Middle frontal gyrus (tissue), 1 donor: ENCODE results near the gene FNIP1.
"Not testable (repeated sequence)": the region's sequence is repeated elsewhere in the genome, so short reads cannot be mapped to it uniquely, and the experiment has no call there.

Experiments
- DNase-seq: peaks from one replicate; pipeline ENCODE4 v3.0.0-alpha.2; 2015; ENCODE audit warnings: low spot score; ENCODE audit errors: extremely low spot score

Gene FNIP1

GRCh38 chr5:131754363-131754762, 42.5 kb downstream of the FNIP1 start:
- no peak for DNase-seq

- DNase-seq = no peak
Observed at GRCh38 chr5:131751506-131751905, 45.3 kb downstream of the FNIP1 start.

DNA sequence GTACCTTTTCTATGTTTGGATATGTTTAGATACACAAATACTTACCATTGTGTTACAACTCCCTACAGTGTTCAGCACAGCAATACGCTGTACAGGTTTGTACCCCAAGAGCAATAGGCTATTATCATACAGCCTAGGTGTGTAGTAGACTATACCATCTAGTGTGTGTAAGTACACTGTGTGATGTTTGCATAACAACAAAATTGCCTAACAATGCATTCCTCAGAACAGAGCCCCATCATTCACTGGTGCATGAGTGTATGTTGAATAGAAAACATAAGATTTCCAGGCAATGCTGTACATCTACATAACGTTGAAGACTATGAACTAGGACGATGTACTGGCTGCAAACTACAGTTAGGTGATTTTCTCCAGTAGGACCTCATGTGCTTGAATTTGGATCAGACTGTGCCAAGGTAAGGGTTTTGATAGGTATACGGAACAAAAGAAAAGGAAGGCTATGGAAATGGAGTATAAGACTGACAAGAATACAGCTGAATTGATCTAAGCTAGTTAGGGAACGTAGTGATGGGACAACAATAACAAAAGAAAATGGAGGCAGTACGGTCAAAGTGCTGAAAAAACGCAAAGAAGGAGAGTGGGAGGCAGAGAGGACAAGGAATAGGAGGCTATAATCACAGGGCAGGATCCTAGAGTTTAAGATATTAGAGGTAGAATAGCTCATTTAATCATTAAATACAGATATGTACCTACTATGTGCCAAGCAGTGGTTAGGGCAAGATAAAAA, 46.9 kb downstream of the FNIP1 start:
- DNase-seq = no peak

- no peak for DNase-seq
Observed at GRCh38 chr5:131749138-131749537, 47.7 kb downstream of the FNIP1 start.

DNA sequence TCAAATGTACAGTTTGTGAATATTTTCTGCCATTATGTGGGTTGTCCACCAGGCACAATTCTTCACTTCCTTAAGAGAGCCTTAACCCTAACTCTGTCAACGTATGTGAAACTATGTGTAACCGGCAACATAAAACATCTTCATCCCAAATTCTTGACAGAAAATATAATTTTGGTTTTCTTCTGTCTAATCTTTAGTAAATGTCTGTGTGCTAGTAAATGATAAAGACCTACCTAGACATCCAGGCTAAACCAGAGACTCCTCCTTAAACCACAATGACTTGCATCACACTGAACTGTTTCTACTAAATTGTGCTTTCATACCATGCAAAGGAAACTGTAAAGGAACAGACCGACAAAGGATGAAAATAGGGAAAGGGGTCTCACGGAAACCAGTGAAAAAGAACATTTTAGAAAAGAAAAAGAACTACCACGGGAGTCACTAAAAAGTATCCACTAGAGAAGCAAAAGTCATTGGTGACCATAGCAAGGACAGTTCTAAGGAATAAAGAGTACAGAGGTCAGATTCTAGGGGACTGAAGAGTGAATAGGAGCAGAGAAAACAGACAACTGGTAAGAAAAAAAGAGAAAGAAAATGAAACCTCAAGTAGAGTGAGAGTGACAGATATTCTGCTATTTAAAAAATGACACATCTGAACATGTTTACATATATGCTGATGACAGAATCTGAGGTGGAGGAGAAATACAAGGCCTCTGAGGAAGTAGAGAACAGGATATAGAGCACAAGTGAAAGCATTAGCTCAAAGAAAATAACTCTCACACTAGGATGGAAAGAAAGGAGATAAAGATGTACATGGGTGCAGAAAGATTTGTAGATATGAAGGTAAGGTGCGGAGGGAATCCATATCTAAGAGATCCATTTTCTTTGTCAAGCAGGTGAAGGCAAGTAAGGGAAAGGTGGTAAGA, 49.4 kb downstream of the FNIP1 start:
- DNase-seq = no peak

- no peak for DNase-seq
Observed at GRCh38 chr5:131746423-131746822, 50.4 kb downstream of the FNIP1 start.

DNA sequence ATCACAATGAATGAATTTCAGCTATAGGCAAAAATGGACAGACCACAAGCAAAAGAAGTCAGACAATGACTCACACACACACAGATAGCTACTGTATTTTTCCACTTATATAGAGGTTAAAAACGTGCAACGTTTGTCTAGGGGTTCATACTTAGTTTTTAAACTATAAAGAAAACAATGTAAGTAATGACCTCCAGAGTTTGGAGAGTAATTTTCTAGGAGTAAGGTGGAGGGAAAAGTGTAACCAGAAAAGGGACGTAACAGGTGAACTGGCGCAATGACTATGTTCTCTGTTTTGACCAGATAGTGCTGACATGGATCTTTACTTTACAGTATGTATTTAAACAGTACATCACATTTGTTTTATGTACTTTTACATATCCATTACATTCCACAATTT, 51.1 kb downstream of the FNIP1 start:
- DNase-seq = no peak

DNA sequence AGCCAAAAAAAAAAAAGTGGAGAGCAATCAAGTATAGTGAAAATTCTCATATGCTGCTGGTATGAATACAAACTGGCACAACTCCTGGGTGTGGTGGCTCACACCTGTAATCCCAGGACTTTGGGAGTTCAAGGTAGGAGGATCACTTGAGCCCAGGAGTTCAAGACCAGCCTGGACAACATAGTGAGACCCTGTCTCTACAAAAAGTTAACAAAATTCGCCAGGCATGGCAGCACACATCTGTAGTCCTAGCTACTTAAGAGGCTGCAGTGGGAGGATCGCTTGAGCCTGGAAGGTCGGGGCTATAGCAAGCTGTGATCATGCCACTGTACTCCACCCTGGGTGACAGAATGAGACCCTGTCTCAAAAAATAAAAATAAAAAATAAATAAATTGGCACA, 51.7 kb downstream of the FNIP1 start:
- no peak for DNase-seq

GRCh38 chr5:131740477-131740876, 56.3 kb downstream of the FNIP1 start:
- no peak for DNase-seq

GRCh38 chr5:131735393-131735792, 61.4 kb downstream of the FNIP1 start:
- no peak for DNase-seq

DNA sequence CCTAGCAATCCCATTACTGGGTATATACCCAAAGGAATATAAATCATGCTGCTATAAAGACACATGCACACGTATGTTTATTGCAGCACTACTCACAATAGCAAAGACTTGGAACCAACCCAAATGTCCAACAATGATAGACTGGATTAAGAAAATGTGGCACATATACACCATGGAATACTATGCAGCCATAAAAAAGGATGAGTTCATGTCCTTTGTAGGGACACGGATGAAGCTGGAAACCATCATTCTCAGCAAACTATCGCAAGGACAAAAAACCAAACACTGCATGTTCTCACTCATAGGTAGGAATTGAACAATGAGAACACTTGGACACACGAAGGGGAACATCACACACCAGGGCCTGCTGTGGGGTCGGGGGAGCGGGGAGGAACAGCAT, 61.9 kb downstream of the FNIP1 start:
- not testable (repeated sequence) for DNase-seq

DNA sequence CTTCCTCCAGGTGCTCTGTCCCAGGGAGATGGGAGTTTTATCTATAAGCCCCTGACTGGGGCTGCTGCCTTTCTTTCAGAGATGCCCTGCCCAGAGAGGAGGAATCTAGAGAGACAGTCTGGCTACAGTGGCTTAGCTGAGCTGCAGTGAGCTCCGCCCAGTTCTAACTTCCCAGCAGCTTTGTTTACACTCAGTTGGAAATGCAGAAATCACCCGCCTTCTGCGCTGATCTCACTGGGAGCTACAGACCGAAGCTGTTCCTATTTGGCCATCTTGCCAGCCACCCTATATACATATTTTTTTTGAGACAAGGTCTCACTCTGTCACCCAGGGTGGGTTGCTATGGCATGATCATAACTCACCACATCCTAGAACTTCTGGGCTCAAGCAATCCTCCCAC, 67.5 kb downstream of the FNIP1 start:
- not testable (repeated sequence) for DNase-seq

GRCh38 chr5:131724089-131724488, 72.7 kb downstream of the FNIP1 start:
- DNase-seq = not testable (repeated sequence)

DNA sequence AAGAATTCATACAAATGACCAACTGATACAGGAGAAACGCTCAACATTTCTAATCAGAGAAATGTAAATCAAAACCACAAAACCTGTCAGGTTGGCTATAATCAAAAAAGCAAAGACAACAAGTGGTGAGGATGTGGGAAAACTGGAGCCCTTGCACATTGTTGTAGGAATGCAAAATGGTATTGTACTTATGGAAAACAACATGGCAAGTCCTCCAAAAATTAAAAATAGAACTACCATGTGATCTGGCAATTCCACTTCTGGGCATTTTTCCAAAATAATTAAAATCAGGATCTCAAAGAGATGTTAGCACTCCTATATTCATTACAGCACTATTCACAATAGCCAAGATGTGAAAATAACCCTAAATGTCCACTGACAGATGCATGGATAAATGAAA, 76.1 kb downstream of the FNIP1 start:
- DNase-seq = no peak

DNA sequence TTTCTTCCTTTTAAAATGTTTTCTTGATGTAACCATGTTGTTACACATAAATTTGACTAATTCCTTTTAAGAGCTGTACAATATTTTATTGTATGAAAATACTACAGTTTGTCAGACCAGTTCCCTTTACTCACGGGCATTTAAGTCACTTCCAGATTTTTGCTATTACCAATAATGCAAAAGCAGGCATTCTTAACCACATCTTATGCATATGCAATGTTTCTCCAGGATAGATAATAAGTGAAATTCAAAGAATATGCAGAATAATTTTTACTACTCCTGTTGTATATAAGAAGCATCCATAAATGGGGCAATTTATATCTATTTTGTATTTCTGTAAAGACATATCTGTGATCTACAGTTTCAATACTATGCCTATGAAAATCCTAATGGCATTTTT, 77.3 kb downstream of the FNIP1 start:
- no peak for DNase-seq

DNA sequence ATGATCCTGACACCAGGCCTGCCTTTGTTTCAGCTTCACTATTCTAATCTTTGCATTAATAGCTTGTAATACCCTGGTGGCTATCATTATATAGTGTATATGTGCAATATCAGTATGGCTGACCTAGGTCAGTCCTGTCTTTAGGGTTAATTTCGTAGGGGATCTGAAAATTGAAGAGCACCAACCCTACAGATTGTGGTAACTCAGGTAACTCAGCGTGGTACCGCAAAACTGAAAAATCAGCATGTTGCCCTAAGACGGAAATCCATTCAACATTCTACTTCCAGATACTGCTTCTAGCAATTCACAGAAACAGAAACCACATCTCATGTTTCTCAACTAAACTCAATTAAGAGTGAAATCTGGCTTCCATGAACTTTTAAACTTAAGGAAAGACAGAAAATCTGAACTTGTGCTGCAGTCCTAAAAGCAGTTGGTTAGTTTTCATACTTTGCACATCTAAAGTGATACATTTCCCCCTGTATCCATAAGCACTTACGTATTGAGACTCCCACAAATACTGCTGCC, 78.3 kb downstream of the FNIP1 start:
- DNase-seq = no peak

DNA sequence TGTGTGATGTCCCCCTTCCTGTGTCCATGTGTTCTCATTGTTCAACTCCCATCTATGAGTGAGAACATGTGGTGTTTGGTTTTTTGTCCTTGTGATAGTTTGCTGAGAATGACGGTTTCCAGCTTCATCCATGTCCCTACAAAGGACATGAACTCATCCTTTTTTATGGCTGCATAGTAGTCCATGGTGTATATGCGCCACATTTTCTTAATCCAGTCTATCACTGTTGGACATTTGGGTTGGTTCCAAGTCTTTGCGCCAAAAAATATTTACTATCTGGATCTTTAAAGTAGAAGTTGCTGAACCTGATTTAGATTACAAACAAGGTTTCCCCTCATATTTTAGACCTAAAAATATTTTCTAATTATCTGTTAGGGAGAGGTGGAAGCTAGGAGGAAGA, 79.7 kb downstream of the FNIP1 start:
- DNase-seq = not testable (repeated sequence)

DNA sequence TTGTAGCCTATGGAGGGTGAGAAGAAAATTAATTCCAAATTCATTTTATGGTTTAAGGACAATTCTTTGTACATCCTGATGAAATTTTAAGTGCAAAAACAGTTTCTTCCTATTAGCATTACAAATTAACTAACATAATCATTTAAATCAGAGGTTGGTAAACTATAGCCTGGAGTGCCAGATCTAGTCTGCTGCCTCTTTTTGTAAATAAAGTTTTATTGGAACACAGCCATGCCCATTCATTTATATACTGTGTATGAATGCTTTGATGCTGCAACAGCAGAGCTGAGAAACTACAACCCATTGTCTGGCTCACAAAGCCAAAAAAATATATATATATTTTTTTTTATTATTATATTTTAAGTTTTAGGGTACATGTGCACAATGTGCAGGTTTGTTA, 80.2 kb downstream of the FNIP1 start:
- no peak for DNase-seq

- DNase-seq = no peak
Observed at GRCh38 chr5:131710391-131710790, 86.4 kb downstream of the FNIP1 start.

- DNase-seq = no peak
Observed at GRCh38 chr5:131709043-131709442, 87.8 kb downstream of the FNIP1 start.

GRCh38 chr5:131706281-131706680, 90.5 kb downstream of the FNIP1 start:
- DNase-seq = no peak

- no peak for DNase-seq
Observed at GRCh38 chr5:131694926-131695325, 101.9 kb downstream of the FNIP1 start.
